PFSK-1 (cell line): ENCODE data around the gene SHROOM1.

Experiments used
- FOXP2 ChIP-seq: optimal IDR thresholded peaks from 2 replicates; pipeline ENCODE3; 2011; ENCODE audit warnings: borderline replicate concordance, control low read depth, inconsistent platforms; ENCODE audit not compliant: insufficient read depth; ENCODE audit errors: extremely low read length, extremely low read depth
- POLR2AphosphoS5 ChIP-seq: IDR thresholded peaks from 2 replicates; pipeline ENCODE4 v1.6.1; 2012; ENCODE audit warnings: low read depth, mild to moderate bottlenecking, control low read depth, low read length, moderate library complexity
- REST ChIP-seq, 2 experiments: IDR thresholded peaks; 2 replicates each; pipeline versions ENCODE4 v1.6.1 to v1.8.0; 2011 to 2012; ENCODE audit warnings: low read depth in 2 of 2, low read length in 2 of 2, control low read depth in 1 of 2, inconsistent platforms in 1 of 2, mild to moderate bottlenecking in 1 of 2, moderate library complexity in 1 of 2; ENCODE audit not compliant: insufficient read depth in 1 of 2
- SIN3A ChIP-seq: IDR thresholded peaks from 2 replicates; pipeline ENCODE4 v1.6.1; 2012; ENCODE audit warnings: mild to moderate bottlenecking, low read length, moderate library complexity, borderline replicate concordance; ENCODE audit not compliant: insufficient read depth
- TAF1 ChIP-seq: IDR thresholded peaks from 2 replicates; pipeline ENCODE4 v1.6.1; 2012; ENCODE audit warnings: low read length, control low read depth, borderline replicate concordance; ENCODE audit not compliant: insufficient read depth

The SHROOM1 gene

DNA sequence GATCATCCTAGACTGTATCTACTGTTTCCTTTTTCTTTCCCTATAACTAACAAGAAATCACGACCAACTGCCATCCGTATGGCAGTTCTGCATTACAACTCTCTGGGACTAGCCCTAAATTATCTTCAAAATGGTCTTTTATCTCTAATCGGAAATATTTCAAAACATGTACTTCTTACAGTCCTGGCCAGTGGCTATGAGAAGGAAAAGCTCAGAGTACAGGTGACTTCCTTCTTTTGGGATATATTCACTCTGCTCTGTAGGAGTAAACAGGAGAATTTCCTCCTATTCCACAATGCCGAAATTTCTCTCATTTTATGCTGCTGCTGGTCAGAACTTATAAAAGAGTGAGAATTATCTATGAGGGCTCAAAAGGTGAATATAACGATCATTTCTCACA lies 51.6 kb downstream of the SHROOM1 start:
- TF ChIP-seq FOXP2 (no peak), REST (IDR thresholded peaks at IDR 0.05; ENCODE audit: insufficient read depth in 1 of 2, low read depth in 2 of 2, low read length in 2 of 2) (no peak), SIN3A (no peak), TAF1 (no peak)

GRCh38 chr5:132778129-132778528 lies 52.3 kb downstream of the SHROOM1 start:
- TF ChIP-seq FOXP2 (no peak), POLR2AphosphoS5 (no peak), TAF1 (no peak), REST (IDR thresholded peaks at IDR 0.05; ENCODE audit: insufficient read depth in 1 of 2, low read depth in 2 of 2, low read length in 2 of 2) (no peak), SIN3A (no peak)

- TF ChIP-seq POLR2AphosphoS5 = no peak
- no peak for TF ChIP-seq FOXP2
- no peak for TF ChIP-seq REST (IDR thresholded peaks at IDR 0.05; ENCODE audit: insufficient read depth in 1 of 2, low read depth in 2 of 2, low read length in 2 of 2)
- TF ChIP-seq SIN3A = no peak
- TF ChIP-seq TAF1 = 0 out of 2 replicates have a peak, but pooled peaks have one; percentile 32
Observed at GRCh38 chr5:132777209-132778069, 53.0 kb downstream of the SHROOM1 start, which contains the start of gene SEPTIN8. Gene SEPTIN8, minus strand, starts transcription at chr5:132777239. Its CDS starts 102 bp downstream, at chr5:132777137.

DNA sequence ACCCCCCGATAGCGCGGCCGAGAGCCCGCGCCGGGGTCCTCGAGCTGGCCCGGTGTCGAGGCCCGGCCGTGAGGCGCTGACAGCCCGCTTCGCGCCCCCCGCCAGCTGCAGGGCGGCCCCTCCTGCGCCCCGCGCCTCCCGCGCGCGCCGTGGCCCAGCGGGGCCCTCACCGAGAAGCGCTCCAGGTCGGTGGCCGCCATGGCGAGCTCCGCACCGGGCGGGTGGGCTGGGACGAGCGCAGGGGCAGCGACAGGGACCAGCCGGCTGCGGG lies 53.6 kb downstream of the SHROOM1 start:
- no peak for TF ChIP-seq REST (IDR thresholded peaks at IDR 0.05; ENCODE audit: insufficient read depth in 1 of 2, low read depth in 2 of 2, low read length in 2 of 2)
- TF ChIP-seq FOXP2 = no peak
- TF ChIP-seq TAF1 = no peak
- no peak for TF ChIP-seq SIN3A
- TF ChIP-seq POLR2AphosphoS5 = no peak
